ENCODE measurements around the gene KCND3. TPM values are rescaled to one million over a fixed set of nuclear protein-coding genes. Genes with fewer than 3 reads are reported as not detected.

Gene KCND3
- total RNA-seq, 1 experiment from 2014 or later, result not detected

GRCh38 chr1:111779546-111779945, 209.9 kb downstream of the KCND3 start:
- DNase-seq (ENCODE audit: low read depth), result no peak

DNA sequence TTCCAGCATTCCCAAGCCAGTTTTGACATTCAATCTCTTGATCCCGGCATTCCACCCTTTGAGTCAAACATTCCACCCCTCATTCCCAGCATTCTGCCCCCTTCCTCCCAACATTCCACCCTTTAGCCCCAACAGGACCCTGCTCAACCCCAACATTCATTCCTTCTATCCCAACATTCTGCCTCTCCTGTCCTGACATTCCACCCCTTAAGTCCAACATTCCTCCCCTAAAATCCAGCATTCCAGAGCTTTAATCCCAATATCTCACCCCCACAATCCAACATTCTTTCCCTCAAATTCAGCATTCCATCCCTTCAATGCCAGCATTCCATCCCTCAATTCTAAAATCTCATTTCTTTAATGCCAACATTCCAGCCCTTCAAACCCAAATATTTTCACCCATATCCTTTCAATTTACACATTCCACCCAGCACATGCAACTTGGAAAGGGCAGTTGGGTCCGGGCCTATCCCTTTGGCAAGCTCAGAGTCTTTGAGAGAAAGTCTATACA, 210.9 kb downstream of the KCND3 start:
- peak; percentile 16 for DNase-seq (ENCODE audit: low read depth)

DNA sequence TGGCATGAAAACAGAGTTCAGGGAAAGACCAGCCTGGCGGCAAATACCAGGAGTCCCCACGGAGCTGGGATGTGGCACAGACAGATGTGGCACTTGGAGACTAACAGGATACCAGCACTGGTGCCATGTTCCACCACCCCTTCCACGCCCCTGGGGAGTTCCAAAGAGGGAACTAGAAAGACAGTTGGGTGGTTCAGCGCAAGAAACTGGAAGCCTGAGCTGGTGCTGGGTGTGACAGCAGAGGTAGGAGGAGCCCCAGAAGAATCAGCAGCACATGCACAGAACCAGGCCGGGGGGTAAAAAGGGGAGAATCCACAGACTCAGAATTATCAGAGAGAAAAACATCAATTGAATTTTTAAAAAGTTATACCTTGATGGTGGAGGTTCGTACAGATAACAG, 211.4 kb downstream of the KCND3 start:
- DNase-seq (ENCODE audit: low read depth), result no peak

DNA sequence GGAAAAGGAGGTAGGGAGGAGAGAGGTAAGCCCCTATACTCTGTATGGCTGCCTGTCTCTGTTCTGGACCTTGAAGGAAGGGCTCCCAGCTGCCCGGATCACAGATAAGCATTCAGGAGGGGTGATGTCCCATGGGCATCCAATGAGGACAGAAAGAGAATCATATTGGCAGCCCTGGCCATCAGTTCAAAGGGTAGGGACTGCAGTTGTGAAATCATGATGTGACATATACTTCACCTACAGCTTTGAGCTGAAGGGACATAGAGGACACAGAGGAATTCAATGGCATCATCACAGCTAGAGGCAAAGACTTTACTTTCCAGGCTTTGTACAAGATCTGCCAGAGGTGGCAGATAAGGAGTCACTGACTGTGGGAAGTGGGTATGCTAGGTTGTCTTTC, 212.2 kb downstream of the KCND3 start:
- DNase-seq (ENCODE audit: low read depth), result no peak

GRCh38 chr1:111776861-111777260, 212.6 kb downstream of the KCND3 start:
- no peak for DNase-seq (ENCODE audit: low read depth)

DNA sequence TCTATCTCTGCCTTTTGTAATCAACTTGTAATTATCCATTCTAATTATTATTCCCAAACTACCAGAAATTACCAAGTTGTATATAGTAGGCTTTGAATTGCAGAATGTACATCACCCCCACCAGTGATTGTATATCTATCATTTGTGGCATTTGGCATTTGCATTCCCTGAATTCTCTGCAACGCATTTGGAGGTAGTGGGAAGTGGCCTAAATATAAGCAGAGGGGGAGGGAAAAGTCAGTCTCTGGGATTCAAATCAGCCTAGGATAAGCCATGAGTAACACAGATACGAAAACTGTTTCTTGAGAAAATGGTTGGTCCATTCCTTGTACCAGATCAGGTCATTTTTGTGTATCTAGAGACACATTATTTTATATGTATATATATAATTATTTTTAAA, 213.1 kb downstream of the KCND3 start:
- no peak for DNase-seq (ENCODE audit: low read depth)

DNA sequence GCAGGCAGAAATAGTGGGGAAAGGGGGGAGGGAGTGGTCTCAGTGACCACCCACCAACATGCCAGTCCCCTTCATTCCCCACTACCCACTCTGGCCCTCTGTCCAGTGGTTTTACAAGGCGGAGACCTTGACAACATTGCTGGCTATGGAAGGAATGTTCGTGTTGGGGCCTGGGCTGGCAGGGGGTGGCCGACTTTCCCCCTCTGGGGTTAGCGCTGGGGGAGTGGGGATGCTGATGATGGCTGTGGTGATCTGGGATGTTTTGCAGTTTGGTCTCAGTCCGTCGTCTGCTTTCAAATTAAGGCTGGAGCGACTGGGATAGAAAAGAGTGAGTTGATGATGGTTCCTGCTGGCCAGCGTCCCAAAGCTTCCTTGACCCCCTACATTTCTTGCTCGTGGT, 213.5 kb downstream of the KCND3 start:
- DNase-seq (ENCODE audit: low read depth), result no peak

- no peak for DNase-seq (ENCODE audit: low read depth)
These were observed 218.6 kb downstream of the KCND3 start for GRCh38 chr1:111770916-111771315.

GRCh38 chr1:111769517-111770146, 219.8 kb downstream of the KCND3 start:
- no peak for DNase-seq (ENCODE audit: low read depth)

GRCh38 chr1:111768625-111769024, 220.8 kb downstream of the KCND3 start:
- no peak for DNase-seq (ENCODE audit: low read depth)

DNA sequence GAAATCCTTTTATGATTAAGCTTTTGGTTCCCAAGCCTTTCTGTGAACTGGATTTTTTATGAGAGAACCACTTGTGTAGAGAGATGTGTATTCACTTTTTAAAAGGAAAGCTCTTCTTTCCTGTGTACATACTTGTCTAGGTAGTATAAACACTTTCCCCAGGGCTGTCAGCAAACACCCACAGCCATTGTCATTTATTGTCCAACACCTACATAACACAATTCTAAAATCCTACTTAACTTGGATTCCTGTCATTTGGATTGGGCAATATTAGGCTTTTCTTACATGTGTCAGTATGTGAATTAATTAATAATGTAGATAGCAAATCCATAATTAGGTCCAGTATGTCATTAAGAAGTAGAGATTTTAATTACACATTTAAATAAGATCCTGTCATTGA, 221.4 kb downstream of the KCND3 start:
- DNase-seq (ENCODE audit: low read depth), result no peak

GRCh38 chr1:111762332-111762731, 227.1 kb downstream of the KCND3 start:
- DNase-seq (ENCODE audit: low read depth), result no peak

DNA sequence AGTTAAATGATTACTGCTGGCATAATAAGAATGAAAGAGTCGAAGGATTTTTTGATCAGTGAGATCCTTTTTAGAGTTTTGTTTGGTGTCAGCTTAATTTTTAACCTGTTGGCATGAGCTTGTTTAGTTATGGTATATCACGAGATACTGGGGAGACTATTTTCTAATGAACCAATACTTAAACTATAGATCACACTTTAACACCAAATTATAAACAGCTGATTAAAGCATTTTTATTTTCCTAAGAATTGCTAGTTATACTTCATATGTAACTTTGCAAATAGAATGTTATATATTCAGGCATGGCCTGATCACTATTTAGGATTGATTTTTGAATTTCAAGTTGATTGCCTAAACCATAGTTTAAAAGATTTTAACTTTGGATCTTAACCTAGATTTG, 227.8 kb downstream of the KCND3 start:
- DNase-seq (ENCODE audit: low read depth), result no peak

DNA sequence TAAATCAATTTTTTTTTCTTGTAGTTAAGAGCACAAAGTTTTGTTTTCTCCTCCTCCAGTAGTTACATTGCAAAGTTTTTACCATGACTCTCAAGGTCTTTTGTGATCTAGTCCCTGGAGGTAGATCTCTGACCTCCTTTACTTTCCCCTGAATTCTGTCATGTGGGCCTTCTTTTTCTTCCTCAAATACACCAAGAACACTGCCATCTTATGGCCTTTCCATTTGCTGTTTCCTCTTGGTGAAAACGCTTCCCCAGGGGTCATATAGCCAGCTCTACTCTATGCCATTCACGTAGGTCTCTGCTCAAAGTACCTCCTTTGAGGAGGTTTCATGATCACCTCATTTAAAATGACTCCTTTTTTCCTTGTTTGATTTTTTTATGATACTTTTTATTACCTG, 231.1 kb downstream of the KCND3 start:
- no peak for DNase-seq (ENCODE audit: low read depth)

DNA sequence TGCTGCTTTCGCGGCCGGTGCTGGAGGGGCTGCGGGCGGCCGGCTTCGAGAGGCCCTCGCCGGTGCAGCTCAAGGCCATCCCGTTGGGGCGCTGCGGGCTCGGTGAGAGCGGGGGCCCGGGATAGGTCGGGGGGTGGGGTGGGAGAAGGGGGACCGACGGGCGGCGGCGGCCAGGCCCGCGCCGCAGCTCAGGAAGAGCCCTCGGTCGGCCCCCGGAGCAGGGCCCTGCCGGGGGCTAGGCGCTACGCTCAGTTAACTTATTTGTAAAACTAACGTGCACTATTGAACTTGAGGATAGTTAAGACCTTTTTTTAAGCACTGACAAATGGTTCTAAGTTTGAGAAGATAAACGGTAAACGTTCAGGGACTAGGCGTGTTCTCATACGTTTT, 233.3 kb downstream of the KCND3 start:
- DNase-seq (ENCODE audit: low read depth), result no peak

- DNase-seq (ENCODE audit: low read depth), result peak; percentile 95
These were observed 233.9 kb downstream of the KCND3 start, which contains the start of gene DDX20 for GRCh38 chr1:111755331-111756123. Gene DDX20 (plus strand): TSS chr1:111755901. CDS start chr1:111755925, 24 bp downstream.

DNA sequence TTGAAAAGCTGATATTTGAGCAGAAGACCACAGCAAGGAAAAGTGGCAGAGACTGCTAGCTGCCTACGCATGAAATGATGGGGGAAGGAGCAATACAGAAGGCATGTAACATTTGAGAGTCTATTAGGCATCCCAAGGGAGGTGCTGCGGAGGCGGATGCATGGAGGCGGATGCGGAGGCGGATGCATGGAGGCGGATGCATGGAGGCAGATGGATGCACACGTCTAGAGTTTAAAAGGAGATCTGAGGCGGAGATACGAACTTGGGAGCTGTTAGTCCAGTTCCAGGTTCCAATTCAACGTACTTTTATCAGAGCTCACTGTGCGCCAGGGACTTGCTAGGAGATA, 234.5 kb downstream of the KCND3 start:
- peak; percentile 42 for DNase-seq (ENCODE audit: low read depth)

DNA sequence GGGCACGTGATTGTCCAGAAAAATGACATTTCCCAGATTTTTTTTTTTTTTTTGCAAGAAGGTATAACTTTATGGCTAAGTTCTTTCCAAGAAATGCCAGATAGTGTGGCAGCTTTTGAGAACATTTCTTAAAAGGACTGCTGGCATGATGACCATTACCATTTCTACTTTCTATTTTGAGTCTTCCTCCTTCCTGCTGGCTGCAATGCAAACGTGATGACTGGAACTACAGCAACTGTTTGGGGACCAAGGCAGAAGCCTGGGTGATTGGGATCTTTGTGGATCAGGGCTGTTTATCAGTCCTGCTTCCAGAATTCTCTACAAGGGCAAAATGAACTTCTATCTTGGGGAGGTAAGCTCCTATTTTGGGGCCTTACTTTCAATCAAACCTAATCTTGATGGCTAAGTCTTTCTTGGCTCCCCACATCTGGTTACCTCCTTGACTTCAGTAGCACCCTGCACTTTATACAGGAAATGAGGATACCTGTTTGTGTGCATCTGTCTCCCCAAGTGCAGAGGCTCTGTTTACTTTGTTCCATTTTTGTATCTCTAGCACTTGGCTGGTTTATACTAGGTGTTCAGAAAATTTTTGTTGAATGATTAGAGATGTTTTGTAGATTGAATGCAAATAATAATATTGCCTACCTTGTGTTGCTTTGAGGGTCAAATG, 237.4 kb downstream of the KCND3 start:
- no peak for DNase-seq (ENCODE audit: low read depth)

- no peak for DNase-seq (ENCODE audit: low read depth)
These were observed 238.6 kb downstream of the KCND3 start for GRCh38 chr1:111750856-111751255.

DNA sequence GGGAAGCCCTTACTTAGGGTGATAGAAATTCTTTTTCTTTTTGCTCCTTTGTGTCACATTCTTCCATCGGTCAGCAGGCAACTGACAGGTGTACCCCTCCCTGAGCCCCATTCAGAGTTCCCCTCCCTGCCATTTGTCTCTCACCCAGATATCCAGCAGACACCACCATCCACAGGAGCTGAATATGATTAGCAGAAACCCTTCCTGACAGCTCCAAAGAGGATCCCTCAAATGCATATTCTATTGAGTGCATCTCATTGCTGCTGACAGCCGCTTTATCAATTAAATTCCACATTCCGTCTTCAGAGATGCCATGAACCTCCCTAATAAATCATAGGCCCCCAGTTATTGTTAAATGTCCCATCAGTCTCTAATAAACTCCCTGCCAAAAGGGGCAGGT, 239.8 kb downstream of the KCND3 start:
- DNase-seq (ENCODE audit: low read depth), result no peak

DNA sequence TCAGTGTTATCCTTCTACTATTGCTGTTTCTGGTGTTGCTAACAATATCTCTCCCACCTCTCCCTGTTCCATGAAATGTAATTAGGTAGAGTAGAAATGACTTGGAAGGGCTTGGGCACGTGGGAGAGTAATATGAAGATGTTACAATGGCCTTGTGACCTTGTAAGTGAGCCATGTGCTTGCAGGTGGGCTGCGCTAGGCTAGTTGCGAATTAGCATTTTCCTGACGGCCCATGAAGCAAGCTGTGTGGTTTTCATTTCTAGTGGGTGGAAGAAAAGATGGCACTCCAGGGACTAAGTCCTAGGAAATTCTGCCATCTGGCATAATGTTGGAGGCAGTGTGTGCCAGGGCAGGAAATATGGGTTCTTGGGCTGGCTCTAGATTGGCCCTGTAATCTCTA, 241.5 kb downstream of the KCND3 start:
- no peak for DNase-seq (ENCODE audit: low read depth)

DNA sequence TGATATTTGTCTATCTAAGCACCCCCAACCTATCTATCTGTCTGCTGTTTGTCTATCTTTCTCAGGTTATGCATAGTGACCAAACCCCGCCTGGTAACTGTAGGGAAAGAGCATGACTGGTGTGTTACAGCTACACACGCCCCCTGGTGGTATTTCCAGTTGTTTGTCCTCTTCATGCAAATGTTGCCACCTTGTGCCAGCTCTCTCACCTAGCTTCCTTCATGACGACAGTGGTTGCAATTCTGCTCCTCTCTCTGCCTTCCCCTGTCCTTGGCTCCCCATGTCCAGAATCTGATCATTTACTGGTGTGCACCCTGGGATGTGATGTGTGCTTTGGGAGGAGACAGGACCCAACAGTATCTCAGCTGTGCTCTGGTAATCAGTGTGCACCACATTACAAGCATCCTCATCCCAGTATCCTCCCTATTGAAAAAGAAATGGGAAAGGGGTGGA, 242.2 kb downstream of the KCND3 start:
- peak; percentile 72 for DNase-seq (ENCODE audit: low read depth)
